NCI-H526 treated with DMSO at 0.1 percent for 48 hours (cell line): ENCODE data around the gene MORN5.

Experiments used
- DNase-seq: peaks from one replicate; lab custom pipeline; 2025; lab: John Stamatoyannopoulos, UW

The MORN5 gene

GRCh38 chr9:122144836-122145591 lies 14.7 kb upstream of the MORN5 start:
- DNase-seq = no peak

- no peak for DNase-seq
Measured at GRCh38 chr9:122145592-122145863, 14.2 kb upstream of the MORN5 start.

GRCh38 chr9:122151267-122151828 lies 8.4 kb upstream of the MORN5 start:
- no peak for DNase-seq

GRCh38 chr9:122155796-122156195 lies 3.9 kb upstream of the MORN5 start:
- DNase-seq = no peak

- no peak for DNase-seq
Measured at GRCh38 chr9:122158202-122158601, 1.5 kb upstream of the MORN5 start.

- DNase-seq = no peak
Measured at GRCh38 chr9:122159925-122160246, 178 bp downstream of the MORN5 start.

GRCh38 chr9:122162415-122162814 lies 2.7 kb downstream of the MORN5 start:
- no peak for DNase-seq

GRCh38 chr9:122164286-122164685 lies 4.6 kb downstream of the MORN5 start:
- DNase-seq = no peak

- no peak for DNase-seq
Measured at GRCh38 chr9:122168356-122168755, 8.6 kb downstream of the MORN5 start.

- no peak for DNase-seq
Measured at GRCh38 chr9:122172131-122172530, 12.4 kb downstream of the MORN5 start.

GRCh38 chr9:122173670-122174069 lies 14.0 kb downstream of the MORN5 start:
- DNase-seq = no peak

- no peak for DNase-seq
Measured at GRCh38 chr9:122176916-122177315, 17.2 kb downstream of the MORN5 start.

- DNase-seq = no peak
Measured at GRCh38 chr9:122179054-122179689, 19.5 kb downstream of the MORN5 start.

- no peak for DNase-seq
Measured at GRCh38 chr9:122179690-122180074, 20.0 kb downstream of the MORN5 start.

GRCh38 chr9:122180633-122181032 lies 20.9 kb downstream of the MORN5 start:
- DNase-seq = no peak

- no peak for DNase-seq
Measured at GRCh38 chr9:122183501-122183900, 23.8 kb downstream of the MORN5 start.

GRCh38 chr9:122184551-122184950 lies 24.8 kb downstream of the MORN5 start:
- DNase-seq = no peak

- DNase-seq = no peak
Measured at GRCh38 chr9:122186301-122186700, 26.6 kb downstream of the MORN5 start.

- DNase-seq = no peak
Measured at GRCh38 chr9:122186777-122187470, 27.2 kb downstream of the MORN5 start.

GRCh38 chr9:122188369-122188768 lies 28.7 kb downstream of the MORN5 start:
- DNase-seq = no peak

GRCh38 chr9:122190597-122191381 lies 31.1 kb downstream of the MORN5 start:
- DNase-seq = no peak

GRCh38 chr9:122191584-122191983 lies 31.9 kb downstream of the MORN5 start:
- no peak for DNase-seq
